CD1c-positive myeloid dendritic cell (primary cell): Measurements from ENCODE around the gene ZBED1.
"Not testable (repeated sequence)": the region's sequence is repeated elsewhere in the genome, so short reads cannot be mapped to it uniquely, and the experiment has no call there.

ENCODE experiments used
- DNase-seq: peaks from one replicate; pipeline ENCODE4 v3.0.0-alpha.2; 2016; ENCODE audit errors: extremely low spot score

Gene ZBED1

DNA sequence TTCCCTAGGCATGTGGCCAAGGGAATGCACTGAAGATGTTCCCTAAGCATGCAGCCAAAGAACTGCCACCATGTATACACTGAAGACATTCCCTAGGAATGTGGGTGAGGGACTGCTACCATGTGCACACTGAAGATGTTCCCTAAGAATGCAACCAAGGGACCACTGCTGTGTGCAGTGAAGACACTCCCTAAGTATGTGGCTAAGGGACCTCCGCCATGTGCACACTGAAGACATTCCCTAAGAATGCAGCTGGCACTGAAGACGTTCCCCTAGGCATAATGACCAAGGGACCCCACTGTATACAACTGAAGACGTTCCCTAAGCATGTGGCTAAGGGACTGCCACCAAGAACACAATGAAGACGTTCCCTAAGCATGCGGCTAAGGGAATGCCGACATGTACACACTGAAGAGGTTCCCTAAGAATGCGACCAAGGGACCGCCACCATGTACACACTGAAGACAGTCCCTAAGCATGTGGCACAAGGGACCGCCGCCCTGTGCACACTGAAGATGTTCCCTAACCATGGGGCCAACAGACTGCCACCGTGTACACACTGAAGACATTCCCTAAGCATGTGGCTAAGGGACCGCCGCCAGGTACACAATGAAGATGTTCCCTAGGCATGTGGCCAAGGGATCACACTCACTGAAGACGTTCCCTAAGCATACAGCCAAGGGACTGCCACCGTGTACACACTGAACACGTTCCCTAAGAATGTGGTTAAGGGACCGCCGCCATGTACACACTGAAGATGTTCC is 25.6 kb downstream of the ZBED1 start:
- no peak for DNase-seq

DNA sequence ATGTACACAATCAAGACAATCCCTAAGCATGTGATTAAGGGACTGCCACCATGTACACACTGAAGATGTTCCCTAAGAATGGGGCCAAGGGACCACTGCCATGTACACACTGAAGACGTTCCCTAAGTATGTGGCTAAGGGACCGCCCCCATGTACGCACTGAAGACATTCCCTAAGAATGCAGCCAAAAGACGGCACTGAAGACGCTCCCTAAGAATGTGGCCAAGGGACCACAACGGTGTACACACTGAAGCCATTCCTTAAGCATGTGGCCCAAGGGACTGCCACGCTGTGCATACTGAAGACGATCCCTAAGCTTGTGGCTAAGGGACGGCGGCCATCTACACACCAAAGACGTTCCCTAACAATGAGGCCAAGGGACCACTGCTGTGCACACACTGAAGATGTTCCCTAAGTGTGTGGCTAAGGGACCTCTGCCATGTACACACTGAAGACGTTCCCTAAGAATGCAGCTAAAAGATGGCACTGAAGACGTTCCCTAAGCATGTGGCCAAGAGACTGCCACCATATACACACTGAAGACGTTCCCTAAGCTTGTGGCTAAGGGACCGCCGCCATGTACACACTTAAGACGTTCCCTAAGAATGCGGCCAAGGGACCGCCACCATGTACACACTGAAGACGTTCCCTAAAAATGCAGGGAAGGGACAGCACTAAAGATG is 26.4 kb downstream of the ZBED1 start:
- DNase-seq: no peak

DNA sequence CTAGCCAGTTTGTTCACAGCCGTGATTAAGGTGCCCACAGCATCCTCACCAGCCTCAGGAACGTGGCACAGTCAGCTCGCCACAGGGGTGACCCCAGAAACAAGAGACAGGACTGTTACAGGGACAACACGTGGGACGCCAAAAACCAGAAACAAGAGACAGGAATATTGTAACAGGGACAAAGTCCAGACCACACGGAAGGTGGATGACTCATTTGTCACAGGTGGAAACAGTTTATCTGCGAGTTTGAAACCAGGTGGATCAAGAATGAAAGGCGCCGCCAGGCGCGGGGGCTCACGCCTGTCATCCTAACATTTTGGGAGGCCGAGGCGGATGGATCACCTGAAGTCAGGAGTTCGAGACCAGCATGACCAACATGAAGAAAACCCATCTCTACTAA is 27.7 kb downstream of the ZBED1 start:
- DNase-seq: not testable (repeated sequence)

DNA sequence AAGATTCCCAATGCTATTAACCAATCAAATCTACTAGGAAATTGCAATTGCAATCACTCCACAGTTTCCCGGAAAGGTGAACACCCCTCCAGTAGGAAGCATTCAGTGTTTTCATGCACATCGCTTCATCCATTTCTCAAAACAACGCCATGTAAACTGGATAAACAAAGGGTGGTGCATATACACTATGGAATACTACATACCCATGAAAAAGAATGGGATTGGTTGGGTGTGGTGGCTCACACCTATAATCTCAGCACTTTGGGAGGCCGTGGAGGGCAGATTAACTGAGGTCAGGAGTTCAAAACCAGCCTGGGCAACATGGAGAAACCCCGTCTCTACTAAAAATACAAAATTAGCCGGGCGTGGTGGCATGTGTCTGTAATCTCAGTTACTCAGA is 29.1 kb downstream of the ZBED1 start:
- DNase-seq: no peak

DNA sequence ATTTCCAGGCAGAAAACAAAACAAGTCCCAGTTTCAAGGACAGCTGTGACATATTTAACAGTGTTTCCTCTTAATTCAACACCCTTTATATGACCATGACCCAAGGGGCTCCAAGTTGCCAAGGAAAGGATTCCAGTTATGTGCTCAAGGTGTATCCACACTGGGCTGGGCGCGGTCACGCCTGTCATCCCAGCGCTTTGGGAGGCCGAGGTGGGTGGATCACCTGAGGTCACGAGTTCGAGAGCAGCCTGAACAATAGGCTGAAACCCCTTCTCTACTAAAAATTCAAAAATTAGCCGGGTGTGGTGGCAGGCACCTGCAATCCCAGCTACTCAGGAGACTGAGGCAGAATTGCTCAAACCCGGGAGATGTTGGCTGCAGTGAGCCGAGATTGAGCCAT is 29.6 kb downstream of the ZBED1 start:
- not testable (repeated sequence) for DNase-seq

DNA sequence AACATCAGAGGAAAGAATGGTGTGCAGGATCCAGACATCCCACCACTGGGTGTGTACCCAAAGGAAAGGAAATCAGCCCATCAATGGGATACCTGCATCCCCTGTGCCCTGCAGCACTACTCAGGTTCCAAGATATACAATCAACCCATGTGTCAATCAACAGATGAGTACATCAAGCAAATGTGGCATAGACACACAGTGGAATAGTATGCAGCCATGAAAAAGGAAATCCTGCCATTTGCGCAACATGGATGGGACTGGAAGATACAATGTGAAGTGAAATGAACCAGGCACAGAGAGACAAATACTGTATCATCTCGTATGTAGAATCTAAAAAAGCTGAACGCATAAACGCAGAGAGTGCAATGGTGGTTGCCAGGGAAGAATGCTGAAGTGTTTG is 30.9 kb downstream of the ZBED1 start:
- DNase-seq: not testable (repeated sequence)

DNA sequence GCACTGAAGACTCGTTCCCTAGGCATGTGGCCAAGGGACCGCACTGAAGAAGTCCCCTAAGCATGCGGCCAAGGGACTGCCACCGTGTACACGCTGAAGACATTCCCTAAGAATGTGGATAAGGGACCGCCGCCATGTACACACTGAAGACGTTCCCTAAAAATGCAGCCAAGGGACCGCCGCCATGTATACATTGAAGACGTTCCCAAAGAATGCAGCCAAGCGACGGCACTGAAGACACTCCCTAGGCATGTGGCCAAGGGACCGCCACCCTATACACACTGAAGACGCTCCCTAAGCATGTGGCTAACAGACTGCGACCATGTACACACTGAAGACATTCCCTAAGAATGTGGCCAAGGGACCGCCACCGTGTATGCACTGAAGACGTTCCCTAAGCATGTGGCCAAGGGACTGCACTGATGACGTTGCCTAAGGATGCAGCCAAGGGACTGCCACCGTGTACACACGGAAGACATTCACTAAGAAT is 31.5 kb downstream of the ZBED1 start:
- no peak for DNase-seq

DNA sequence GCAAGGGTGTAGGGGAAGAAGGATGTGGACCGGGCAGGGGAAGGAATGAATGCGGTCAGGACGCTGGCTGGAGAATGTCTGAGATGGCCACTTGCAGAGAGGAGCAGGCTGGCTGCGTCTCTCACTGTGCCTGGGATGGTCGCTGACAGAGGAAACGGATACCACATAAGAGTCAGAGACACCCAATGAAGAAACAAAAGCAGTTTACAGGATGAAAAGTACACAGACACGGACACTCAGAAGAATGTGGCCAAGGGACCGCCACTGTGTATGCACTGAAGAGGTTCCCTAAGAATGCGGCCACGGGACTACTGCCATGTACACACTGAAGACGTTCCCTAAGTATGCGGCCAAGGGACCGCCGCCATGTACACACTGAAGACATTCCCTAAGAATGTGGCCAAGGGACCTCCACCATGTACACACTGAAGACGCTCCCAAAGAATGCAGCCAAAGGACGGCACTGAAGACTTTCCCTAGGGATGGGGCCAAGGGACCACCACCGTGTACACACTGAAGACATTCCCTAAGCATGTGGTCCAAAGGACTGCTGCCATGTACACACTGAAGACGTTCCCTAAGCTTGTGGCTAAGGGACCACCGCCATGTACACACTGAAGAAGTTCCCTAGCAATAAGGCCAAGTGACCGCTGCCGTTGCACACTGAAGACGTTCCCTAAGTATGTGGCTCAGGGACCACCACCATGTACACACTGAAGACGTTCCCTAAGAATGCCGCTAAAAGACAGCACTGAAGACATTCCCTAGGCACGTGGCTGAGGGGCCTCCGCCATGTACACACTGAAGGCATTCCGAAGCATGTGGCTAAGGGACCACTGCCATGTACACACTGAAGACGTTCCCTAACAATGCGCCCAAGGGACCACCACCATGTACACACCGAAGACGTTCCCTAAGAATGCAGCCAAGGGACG is 32.2 kb downstream of the ZBED1 start:
- DNase-seq: no peak

DNA sequence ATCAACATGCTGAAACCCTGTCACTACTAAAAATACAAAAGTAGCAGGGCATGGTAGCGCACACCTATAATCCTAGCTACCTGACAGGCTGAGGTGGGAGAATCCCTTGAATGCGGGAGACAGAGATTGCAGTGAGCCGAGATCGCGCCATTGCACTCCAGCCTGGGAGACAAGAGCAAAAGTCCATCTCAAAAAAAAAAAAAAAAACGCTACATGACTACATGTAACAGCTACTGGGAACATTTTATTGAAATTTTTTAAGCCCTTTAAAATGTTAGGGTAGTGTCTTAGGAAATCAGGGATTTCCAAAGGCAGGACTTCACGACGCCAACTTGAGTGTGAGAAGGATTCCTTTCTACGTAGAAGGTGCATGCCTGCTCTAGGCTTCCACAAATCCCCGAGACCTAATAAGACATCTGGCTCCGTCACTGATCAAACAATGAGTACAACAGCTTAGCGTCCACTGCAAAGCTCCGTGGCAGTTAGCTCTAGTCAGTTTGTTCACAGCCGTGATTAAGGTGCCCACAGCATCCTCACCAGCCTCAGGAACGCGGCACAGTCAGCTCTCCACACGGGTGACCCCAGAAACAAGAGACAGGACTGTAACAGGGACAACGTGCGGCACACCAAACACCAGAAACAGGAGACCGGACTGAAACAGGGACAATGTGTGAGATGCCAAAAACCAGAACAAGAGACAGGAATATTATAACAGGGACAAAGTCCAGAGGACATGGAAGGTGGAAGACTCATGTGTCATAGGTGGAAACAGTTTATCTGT is 33.7 kb downstream of the ZBED1 start:
- no peak for DNase-seq

DNA sequence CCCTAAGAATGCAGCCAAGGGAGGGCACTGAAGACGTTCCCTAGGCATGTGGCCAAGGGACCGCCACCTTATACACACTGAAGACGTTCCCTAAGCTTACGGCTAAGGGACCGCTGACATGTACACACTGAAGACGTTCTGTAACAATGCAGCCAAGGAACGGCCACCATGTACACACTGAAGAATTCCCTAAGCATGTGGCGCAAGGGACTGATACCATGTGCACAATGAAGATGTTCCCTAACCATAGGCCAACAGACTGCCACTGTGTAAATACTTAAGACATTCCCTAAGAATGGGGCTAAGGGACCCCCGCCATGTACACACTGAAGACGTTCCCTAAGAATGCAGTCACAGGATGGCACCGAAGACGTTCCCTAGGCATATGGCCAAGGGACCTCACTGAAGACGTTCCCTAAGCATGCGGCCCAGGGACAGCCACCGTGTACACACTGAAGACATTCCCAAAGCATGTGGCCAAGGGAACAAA is 36.1 kb downstream of the ZBED1 start:
- DNase-seq: no peak

DNA sequence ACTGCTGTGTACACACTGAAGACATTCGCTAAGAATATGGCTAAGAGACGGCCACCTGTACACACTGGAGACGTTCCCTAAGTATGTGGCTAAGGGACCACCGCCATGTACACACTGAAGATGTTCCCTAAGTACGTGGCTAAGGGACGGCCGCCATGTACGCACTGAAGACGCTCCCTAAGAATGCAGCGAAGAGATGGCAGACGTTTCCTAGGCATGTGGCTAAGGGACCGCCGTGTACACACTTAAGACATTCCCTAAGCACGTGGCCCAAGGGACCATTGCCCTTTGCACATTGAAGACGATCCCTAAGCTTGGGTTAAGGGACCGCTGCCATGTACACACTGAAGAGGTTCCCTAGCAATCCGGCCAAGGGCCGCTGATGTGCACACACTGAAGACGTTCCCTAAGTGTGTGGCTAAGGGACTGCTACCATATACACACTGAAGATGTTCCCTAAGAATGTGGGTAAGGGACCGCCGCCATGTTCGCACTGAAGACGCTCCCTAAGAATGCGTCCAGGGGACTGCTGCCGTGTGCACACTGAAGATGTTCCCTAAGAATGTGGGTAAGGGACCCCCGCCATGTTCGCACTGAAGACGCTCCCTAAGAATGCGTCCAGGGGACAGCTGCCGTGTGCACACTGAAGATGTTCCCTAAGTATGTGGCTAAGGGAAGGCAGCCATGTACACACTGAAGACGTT is 36.7 kb downstream of the ZBED1 start:
- DNase-seq: no peak

DNA sequence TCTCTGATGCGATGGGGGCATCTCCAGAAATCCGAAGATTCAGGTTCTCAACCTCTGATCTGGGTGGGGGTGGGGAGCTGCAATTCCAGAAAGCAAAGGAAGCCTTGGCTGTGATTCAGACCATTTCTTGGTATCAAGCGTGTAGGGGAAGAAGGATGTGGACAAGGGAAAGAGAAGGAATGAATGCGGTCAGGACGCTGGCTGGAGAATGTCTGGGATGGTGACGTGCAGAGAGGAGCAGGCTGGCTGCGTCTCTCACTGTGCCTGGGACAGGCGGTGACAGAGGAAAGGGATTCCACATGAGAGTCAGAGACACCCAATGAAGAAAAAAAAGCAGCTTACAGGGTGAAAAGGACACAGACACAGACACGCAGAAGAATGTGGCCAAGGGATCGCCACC is 37.3 kb downstream of the ZBED1 start:
- not testable (repeated sequence) for DNase-seq

DNA sequence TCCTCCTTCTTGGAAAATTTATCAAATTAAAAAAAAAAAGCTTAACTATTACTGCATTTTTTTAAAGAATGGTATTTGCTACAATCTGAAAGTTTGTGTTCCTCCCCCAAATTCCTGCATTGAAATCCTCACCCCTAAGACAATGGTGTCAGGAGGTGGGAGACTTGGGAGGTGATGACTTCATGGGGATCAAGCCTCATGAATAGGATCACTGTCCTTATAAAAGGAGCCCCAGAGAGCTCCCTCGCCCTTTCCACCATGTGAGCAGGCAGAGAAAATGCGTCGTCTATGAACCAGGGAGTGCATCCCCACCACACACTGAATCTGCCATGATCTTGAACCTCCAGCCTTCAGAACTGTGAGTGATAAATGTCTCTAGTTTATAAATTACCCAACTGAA is 38.0 kb downstream of the ZBED1 start:
- DNase-seq: no peak

DNA sequence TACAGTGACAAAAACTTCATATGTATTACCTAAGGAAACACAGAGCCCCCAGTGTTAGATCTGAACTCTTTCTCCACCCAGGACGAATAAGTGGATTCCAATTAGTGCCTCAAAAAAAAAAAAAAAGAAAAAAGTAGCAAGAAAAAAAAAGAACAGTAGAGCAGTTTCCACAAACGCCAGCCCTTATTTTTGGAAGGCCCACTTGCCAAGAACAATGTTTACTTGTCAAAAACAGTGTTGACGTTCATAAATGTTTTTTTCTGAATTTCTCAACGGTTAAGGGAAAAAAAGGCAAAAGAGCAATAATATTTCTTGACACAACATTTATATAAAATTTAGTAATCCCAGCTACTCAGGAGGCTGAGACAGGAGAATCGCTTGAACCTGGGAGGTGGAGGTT is 38.7 kb downstream of the ZBED1 start:
- DNase-seq: no peak

DNA sequence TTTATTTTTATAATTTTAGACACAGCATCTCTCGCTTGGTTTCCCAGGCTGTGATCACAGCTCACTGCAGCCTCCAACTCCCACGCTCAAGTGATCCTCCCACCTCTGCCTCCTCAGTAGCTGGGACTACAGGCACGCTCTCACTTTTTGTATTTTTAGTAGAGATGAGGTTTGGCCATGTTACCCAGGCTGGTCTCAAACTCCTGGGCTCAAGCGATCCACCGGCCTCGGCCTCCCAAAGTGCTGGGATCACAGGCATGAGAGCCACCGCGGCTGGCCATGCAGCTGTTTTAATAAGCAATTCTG is 39.1 kb downstream of the ZBED1 start:
- no peak for DNase-seq

DNA sequence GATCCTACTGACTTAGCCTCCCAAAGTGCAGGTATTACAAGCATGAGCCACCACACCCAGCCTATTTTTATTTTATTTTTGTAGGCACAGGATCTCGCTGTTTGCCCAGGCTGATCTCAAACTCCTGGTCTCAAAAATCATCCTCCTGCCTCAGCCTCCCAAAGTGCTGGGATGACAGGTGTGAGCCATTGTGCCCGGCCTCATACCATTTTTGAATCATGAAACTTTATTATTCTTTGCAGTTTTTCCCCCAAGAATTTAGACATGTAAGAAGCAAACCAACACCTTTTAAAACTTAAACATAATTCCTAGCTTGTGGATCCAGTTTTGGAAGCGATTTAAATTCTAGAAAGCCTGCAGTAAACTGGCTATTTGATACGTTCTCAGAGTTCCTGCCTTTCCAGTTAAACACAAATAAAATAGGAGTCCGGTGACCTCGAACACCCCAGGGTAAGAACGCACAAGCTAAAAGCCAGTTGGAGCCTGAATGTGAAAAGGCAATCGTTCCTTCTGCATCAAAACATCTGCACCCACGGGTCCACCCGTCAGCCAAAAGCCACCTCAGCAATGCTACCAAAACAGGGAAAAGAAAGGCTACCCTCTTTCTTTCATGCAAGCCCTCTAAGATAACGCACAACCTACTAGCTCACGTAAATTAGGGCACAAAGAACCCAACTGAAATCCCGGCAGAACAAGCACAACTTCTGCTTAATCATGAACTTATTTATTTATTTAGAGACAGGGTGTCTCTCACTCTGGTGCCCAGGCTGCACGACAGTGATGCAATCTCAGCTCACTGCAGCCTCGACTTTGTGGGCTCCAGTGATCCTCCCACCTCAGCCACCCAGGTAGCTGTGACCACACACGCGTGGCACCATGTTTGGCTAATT is 39.7 kb downstream of the ZBED1 start:
- not testable (repeated sequence) for DNase-seq

DNA sequence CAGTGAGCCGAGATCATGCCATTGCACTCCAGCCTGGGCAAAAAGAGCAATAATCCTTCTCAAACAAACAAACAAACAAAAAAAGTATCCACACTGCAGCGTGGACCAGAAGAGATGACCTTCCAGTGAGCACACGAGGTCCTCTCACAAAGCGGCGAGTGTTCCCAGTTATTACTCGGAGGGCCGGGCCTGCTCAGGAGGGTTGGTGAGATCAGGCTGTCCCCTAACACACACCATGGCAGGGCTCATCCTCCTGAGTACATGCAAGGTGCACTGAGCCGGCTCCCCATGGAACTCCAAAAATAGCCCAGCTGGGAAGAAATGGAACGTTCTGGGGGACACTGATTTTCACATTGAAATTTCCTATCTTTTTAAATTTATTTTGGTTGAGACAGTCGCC is 40.7 kb downstream of the ZBED1 start:
- not testable (repeated sequence) for DNase-seq

DNA sequence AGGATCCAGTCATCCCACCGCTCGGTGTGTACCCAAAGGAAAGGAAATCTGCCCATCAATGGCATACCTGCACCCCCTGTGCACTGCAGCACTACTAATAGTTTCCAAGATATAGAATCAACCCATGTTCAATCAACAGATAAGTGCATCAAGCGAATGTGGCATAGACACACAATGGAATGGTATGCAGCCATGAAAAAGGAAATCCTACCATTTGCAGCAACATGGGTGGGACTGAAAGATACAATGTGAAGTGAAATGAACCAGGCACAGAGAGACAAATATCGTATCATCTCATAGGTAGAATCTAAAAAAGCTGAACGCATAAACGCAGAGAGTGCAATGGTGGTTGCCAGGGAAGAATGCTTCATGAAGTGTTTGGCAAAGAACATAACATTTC is 42.5 kb downstream of the ZBED1 start:
- DNase-seq: no peak

DNA sequence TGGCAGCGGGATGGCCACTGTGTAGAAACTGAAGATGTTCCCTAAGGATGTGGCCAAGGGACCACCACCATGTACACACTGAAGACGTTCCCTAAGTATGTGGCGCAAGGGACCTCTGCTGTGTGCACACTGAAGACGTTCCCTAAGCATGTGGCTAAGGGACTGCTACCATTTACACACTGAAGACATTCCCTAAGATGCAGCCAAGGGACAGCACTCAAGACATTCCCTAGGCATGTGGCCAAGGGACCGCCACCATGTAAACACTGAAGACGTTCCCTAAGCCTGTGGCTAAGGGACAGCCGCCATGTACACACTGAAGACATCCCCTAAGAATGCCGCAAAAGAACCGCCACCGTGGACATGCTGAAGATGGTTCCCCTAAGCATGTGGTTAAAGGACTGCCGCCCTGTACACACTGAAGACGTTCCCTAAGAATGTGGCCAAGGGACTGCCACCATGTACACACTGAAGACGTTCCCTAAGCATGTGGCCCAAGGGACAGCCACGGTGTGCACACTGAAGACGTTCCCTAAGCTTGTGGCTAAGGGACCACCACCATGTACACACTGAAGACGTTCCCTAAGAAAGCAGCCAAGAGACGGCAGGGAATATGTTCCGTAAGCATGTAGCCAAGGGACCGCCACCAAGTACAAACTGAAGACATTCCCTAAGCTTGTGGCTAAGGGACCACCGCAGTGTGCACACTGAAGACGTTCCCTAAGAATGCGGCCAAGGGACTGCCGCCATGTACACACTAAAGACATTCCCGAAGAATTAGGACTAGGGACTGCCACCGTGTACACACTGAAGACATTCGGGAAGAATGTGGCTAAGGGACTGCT is 43.3 kb downstream of the ZBED1 start:
- no peak for DNase-seq
